Subcutaneous adipose tissue (tissue), 4 donors: ENCODE measurements around the gene CABLES1. TPM values are rescaled to one million over a fixed set of nuclear protein-coding genes. Genes with fewer than 3 reads are reported as not detected.

ENCODE experiments used
- CTCF ChIP-seq: fragments of 450-650 bp; IDR thresholded peaks from one replicate; pipeline ENCODE4 v1.5.1; 2016; ENCODE audit warnings: low read depth, mild to moderate bottlenecking, control low read depth, antibody characterized with exemption, moderate library complexity
- total RNA-seq, 4 donors: library from RNA; depleted of rRNA; stranded (reverse); fragments of >200 nt; gene quantifications; one replicate each; pipeline ENCODE4 v1.1.0, GENCODE V29; 2016

The CABLES1 gene
- total RNA-seq, 4 donors from 2014 or later = 22.5 to 50.7 (median 46.4) TPM

GRCh38 chr18:23232331-23232730 is 97.0 kb downstream of the CABLES1 start:
- TF ChIP-seq CTCF = no peak

- no peak for TF ChIP-seq CTCF
These were observed 99.3 kb downstream of the CABLES1 start for GRCh38 chr18:23234619-23235018.

GRCh38 chr18:23235336-23235735 is 100.1 kb downstream of the CABLES1 start:
- no peak for TF ChIP-seq CTCF

- TF ChIP-seq CTCF = no peak
These were observed 100.6 kb downstream of the CABLES1 start for GRCh38 chr18:23235860-23236259.

- TF ChIP-seq CTCF = no peak
These were observed 101.7 kb downstream of the CABLES1 start for GRCh38 chr18:23236876-23237468.

- no peak for TF ChIP-seq CTCF
These were observed 102.4 kb downstream of the CABLES1 start for GRCh38 chr18:23237524-23238151.

GRCh38 chr18:23238152-23238531 is 102.9 kb downstream of the CABLES1 start:
- TF ChIP-seq CTCF = no peak
